Type B pancreatic cell (in vitro differentiated cells): ENCODE results near the gene MED25. TPM values are rescaled to one million over a fixed set of nuclear protein-coding genes. Genes with fewer than 3 reads are reported as not detected.

Source experiments
- DNase-seq: peaks from one replicate; pipeline ENCODE4 v3.0.0; 2021; ENCODE audit warnings: mixed read lengths; ENCODE audit not compliant: unreplicated experiment; ENCODE audit errors: extremely low spot score
- H3K27ac Mint-ChIP-seq: 2 replicates; pipeline ENCODE4 v1.8.0; 2021; ENCODE audit warnings: mild to moderate bottlenecking, mixed read lengths
- H3K27me3 Mint-ChIP-seq: 2 replicates; pipeline ENCODE4 v1.8.0; 2021; ENCODE audit warnings: mixed read lengths
- H3K36me3 Mint-ChIP-seq: 2 replicates; pipeline ENCODE4 v1.8.0; 2021; ENCODE audit warnings: mixed read lengths
- H3K4me1 Mint-ChIP-seq: one replicate; pipeline ENCODE4 v1.8.0; 2021; ENCODE audit warnings: mixed read lengths; ENCODE audit not compliant: unreplicated experiment
- H3K4me3 Mint-ChIP-seq: 2 replicates; pipeline ENCODE4 v1.8.0; 2021; ENCODE audit warnings: mild to moderate bottlenecking, mixed read lengths
- H3K9me3 Mint-ChIP-seq: 2 replicates; pipeline ENCODE4 v1.8.0; 2021; ENCODE audit warnings: mixed read lengths
- CTCF ChIP-seq: fragments of 200-600 bp; sonication (generic); conservative IDR thresholded peaks from 2 replicates; pipeline ENCODE4 v1.5.0; 2021; ENCODE audit warnings: antibody characterized with exemption, mild to moderate bottlenecking
- total RNA-seq: library from RNA; stranded (reverse); gene quantifications from 2 replicates; pipeline ENCODE4 v1.2.1, GENCODE V29; 2021; ENCODE audit warnings: low replicate concordance

MED25 gene
- total RNA-seq, 1 donor from 2014 or later, result 88.9 TPM

DNA sequence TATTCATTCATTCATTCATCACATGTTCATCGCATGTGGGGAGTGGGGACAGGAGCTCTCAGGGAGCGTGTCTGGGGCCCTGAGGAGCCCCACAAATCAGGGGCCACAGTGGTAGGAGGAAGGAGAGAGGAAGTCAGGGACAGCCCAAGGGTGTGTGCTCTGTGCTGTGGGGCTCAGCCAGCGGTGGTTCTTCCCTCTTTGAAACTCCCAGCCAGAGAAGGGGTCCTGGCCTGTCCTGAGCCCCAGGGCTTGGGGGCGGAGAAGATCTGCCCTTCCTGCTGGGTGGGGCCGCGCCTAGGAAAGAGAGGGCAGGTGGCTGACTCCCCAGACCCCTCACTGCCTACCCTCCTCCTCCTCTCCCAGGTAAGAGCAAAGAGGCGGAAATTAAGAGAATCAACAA lies 36.7 kb upstream of the MED25 start:
- no peak overlapping the region for H3K4me3 Mint-ChIP-seq
- H3K4me1 Mint-ChIP-seq, result peaks cover 17% of the 10 kb centered on the region
- TF ChIP-seq CTCF, result no peak
- H3K36me3 Mint-ChIP-seq, result peaks cover 33% of the 10 kb centered on the region
- no peak for DNase-seq
- peak overlapping the region; percentile 51 for H3K27ac Mint-ChIP-seq
- H3K9me3 Mint-ChIP-seq, result no peaks in the 10 kb centered on the region
- H3K27me3 Mint-ChIP-seq, result no peaks in the 10 kb centered on the region

DNA sequence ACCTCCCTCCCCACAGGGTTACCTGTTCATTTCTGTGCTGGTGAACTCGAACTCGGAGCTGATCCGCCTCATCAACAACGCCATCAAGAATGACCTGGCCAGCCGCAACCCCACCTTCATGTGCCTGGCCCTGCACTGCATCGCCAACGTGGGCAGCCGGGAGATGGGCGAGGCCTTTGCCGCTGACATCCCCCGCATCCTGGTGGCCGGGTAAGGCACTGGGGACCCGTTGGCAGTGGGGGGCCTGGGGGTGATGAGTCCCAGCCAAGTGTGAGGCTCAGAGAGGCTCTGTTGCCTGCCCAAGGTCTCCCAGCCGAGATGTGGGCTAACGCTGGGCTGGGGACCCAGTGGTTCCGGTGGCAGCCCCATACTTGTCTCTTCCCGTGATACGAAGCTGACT lies 35.6 kb upstream of the MED25 start:
- peaks cover 37% of the 10 kb centered on the region for H3K36me3 Mint-ChIP-seq
- H3K4me1 Mint-ChIP-seq, result peaks cover 21% of the 10 kb centered on the region
- H3K27me3 Mint-ChIP-seq, result no peaks in the 10 kb centered on the region
- no peak for DNase-seq
- no peak for TF ChIP-seq CTCF
- no peaks in the 10 kb centered on the region for H3K9me3 Mint-ChIP-seq
- H3K4me3 Mint-ChIP-seq, result no peak overlapping the region
- no peak overlapping the region for H3K27ac Mint-ChIP-seq

DNA sequence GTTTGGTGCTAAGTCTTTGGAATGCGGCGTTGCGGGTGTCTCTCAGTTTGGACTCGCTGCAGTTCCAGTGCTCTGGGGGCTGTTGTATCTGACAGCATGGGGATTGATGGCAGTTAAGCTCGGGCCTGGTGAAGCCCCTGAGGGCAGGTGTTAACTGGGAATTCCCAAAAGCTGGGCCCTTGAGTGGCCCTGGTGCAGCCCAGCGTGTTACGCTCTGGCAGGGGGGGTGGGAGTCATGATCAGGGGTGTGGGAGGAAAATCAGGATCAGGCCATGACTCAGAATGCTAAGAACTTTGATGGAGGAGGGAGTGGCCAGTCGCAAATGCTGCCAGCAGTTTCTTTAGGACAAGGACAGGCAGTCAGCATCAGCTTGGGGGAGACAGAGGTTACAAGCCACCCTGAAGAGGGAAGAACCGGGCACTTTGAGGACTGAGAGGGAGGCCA lies 31.7 kb upstream of the MED25 start:
- peak overlapping the region; percentile 63 for H3K4me3 Mint-ChIP-seq
- H3K4me1 Mint-ChIP-seq, result peaks cover 14% of the 10 kb centered on the region
- DNase-seq, result no peak
- H3K27ac Mint-ChIP-seq, result peak overlapping the region; percentile 98
- H3K27me3 Mint-ChIP-seq, result no peaks in the 10 kb centered on the region
- no peaks in the 10 kb centered on the region for H3K9me3 Mint-ChIP-seq
- peaks cover 33% of the 10 kb centered on the region for H3K36me3 Mint-ChIP-seq
- TF ChIP-seq CTCF, result no peak

GRCh38 chr19:49787746-49788145 lies 30.3 kb upstream of the MED25 start:
- Mint-ChIP-seq H3K4me3 (no peak overlapping the region), H3K27ac (peak overlapping the region; percentile 58), H3K36me3 (peaks cover 33% of the 10 kb centered on the region), H3K4me1 (peaks cover 14% of the 10 kb centered on the region), H3K9me3 (no peaks in the 10 kb centered on the region), H3K27me3 (no peaks in the 10 kb centered on the region)
- no peak for TF ChIP-seq CTCF
- DNase-seq, result no peak

DNA sequence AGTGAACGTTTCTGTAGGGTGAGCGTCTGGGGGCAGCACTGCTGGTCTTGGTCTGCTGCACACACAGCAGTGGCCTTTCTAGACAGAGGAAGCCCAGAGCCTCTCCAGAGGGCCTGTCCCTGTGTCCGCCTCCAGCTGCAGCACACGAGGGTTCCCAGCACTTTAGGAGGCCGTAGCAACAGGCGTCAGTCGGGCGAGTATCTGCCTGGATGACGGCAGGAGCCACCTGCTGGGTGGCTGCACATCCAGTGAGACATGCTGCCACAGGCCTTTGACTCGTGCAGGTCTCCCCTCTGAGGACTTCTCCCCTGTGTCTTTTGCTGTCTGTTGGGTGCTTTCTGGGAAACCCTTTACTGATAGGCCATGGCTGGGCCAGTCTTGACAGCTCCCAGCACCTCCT lies 29.2 kb upstream of the MED25 start:
- Mint-ChIP-seq H3K27me3 (no peaks in the 10 kb centered on the region), H3K4me1 (peaks cover 14% of the 10 kb centered on the region), H3K36me3 (peaks cover 27% of the 10 kb centered on the region), H3K27ac (no peak overlapping the region), H3K4me3 (no peak overlapping the region), H3K9me3 (no peaks in the 10 kb centered on the region)
- DNase-seq, result no peak
- TF ChIP-seq CTCF, result no peak

GRCh38 chr19:49790866-49791265 lies 27.2 kb upstream of the MED25 start:
- H3K27ac Mint-ChIP-seq, result no peak overlapping the region
- H3K4me1 Mint-ChIP-seq, result peaks cover 7% of the 10 kb centered on the region
- peaks cover 17% of the 10 kb centered on the region for H3K36me3 Mint-ChIP-seq
- no peaks in the 10 kb centered on the region for H3K9me3 Mint-ChIP-seq
- H3K27me3 Mint-ChIP-seq, result no peaks in the 10 kb centered on the region
- no peak for DNase-seq
- H3K4me3 Mint-ChIP-seq, result no peak overlapping the region
- TF ChIP-seq CTCF, result no peak
